AG09309 (cell line): ENCODE results near the gene LCP2.

Source experiments
- DNase-seq: peaks from one replicate; pipeline ENCODE4 v3.0.0-alpha.2; 2010; ENCODE audit warnings: low read depth
- H3K4me3 ChIP-seq: 2 replicates; pipeline ENCODE4 v1.5.1; 2011; ENCODE audit warnings: mild to moderate bottlenecking, low read depth, low read length, moderate library complexity; ENCODE audit not compliant: control insufficient read depth
- TF ChIP-seq, protein P1 (sequence below): IDR thresholded peaks from 2 replicates; pipeline ENCODE4 v1.5.1; 2011; ENCODE audit warnings: mild to moderate bottlenecking, low read depth, low read length, inconsistent platforms; ENCODE audit not compliant: insufficient read depth, control insufficient read depth; ENCODE audit errors: missing control alignments

LCP2 gene

DNA sequence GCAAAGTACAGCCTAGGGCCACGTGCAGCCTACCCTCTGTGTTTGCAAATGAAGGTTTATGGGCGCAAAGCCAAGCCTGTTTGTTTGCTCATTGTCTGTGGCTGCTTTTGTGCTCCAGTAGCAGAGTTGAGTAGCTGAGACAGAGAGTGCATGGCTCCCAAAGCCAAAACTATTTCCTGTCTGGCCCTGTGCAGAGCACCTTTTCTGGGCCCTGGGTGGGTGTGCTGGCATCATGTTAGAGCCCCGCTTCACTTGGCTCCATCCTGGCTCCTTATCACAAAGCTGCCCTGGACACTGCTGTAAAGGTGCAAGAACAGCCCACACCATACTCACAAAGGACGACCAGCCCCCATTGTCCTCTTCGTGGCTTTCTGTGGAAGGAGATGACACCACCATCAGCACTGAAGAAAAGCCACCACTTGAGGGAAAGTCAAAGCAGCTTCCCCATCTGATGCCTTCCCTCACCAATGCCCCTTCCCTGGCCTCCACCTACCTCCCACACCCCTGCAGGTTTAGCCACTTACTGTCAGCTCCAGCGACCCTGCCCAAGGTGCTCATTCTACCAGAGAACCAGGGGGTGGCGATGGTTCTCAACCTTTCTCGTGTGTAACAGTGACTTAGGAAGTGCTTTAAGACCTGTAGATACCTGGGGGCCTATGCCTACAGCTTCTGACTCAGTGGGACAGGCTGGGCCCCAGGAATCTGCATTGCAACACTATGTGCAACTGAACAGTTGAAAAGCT, 23.4 kb downstream of the LCP2 start:
- H3K4me3 ChIP-seq: no peak overlapping the region
- no peak for DNase-seq

DNA sequence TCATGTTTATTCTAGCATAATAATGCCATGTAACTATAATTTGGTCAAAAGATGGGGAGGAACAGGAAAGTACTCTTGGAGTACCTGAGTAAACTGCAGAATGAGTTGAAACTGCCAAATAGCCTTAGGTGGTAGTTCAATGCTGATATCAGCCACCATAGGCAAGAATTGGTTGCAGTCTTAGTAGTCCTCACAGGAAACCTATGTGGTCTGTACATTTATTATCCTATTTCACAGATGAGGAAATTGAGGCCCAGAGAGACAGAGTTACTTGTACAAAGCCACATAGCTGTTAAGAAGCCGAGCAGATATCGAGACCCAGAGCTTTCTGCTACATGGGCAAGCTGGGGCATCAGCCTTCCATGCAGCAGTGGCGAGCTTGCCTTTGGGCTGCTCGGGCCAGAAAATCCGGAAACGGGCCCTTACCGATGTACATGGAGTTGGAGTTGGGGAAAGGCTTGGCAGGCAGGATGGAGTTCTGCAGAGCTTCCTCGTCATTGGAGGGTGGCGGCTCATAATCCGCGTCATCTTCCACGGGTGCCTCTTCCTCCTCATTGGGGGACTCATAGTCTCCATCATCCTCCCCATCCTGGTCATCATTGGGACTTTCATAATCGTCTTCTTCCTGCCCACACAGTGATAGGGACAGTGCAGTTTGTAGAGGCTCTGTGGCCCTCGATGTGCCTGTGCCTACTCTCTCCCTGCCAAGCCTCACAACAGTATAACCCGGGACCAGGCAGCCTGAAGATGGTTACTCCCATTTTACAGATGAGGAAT, 27.1 kb downstream of the LCP2 start:
- H3K4me3 ChIP-seq: no peak overlapping the region
- no peak for DNase-seq
- TF ChIP-seq, protein P1, sequence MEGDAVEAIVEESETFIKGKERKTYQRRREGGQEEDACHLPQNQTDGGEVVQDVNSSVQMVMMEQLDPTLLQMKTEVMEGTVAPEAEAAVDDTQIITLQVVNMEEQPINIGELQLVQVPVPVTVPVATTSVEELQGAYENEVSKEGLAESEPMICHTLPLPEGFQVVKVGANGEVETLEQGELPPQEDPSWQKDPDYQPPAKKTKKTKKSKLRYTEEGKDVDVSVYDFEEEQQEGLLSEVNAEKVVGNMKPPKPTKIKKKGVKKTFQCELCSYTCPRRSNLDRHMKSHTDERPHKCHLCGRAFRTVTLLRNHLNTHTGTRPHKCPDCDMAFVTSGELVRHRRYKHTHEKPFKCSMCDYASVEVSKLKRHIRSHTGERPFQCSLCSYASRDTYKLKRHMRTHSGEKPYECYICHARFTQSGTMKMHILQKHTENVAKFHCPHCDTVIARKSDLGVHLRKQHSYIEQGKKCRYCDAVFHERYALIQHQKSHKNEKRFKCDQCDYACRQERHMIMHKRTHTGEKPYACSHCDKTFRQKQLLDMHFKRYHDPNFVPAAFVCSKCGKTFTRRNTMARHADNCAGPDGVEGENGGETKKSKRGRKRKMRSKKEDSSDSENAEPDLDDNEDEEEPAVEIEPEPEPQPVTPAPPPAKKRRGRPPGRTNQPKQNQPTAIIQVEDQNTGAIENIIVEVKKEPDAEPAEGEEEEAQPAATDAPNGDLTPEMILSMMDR: no peak

More for the DNA sequence above, 23.4 kb downstream of the LCP2 start:
- TF ChIP-seq, protein P1: peak; percentile 16

DNA sequence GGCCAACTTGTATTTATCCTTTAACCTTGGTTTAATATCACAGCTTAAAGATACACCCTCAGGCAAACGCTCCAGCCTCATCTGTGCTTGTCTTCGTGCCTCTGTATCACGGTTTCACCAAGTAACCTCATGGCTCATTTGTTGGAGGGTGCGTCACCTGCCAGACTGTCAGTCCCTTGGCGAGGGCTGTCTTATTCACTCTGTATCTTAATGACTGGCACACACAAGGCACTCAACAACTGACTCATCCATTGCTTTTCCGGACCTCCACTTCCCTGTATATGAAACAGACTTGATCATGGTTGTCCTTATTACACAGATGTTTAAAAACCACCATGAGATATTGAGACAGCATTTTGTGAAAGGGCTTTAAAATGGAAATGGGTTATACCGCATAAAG, 28.0 kb downstream of the LCP2 start:
- no peak for DNase-seq
- TF ChIP-seq, protein P1: no peak
- H3K4me3 ChIP-seq: no peak overlapping the region

DNA sequence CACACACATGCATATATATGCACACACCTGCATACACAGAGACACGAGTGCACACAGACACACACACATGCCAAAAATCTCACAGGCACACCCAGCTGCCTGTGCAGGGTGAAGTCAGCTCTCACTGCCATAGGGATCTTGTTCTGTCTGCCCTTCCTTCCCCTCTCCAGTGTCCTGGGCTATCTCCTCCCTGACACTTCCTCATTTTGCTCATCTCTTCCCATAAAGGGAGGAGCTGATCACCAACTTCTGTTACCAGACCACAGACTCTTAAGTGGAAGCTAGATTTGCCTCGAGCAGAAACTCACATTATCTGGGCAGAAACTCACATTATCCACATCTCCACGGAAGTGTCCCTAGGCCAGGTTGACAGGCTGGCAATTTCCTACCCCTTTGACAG, 28.7 kb downstream of the LCP2 start:
- H3K4me3 ChIP-seq: no peak overlapping the region
- DNase-seq: no peak
- TF ChIP-seq, protein P1: no peak

DNA sequence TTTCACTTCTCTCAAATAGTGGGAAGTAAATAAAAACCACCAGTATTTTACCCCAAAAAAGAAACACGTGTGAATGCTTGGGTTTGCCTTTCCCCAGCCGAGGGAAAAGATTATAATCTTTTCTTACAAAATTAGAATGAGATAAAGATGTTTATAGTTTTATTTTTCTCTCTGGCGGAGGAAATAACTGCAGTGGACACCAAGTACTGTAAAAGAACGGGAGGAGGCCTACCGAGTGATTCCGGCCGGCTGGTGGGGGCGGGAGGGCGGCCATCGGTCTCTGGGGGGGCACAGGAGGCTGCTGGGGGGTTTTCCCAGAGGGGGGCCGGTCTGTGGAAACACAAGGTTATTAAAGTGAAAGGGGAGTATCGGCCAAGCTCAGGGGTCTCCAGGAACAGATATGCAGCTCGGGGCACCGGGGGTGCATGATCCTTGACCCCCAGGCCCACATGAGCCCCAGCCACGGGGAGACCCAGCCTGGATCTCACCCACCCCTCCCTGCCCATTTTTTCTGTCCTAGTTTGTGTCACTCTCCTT, 29.4 kb downstream of the LCP2 start:
- no peak for DNase-seq
- H3K4me3 ChIP-seq: no peak overlapping the region
- TF ChIP-seq, protein P1: no peak

DNA sequence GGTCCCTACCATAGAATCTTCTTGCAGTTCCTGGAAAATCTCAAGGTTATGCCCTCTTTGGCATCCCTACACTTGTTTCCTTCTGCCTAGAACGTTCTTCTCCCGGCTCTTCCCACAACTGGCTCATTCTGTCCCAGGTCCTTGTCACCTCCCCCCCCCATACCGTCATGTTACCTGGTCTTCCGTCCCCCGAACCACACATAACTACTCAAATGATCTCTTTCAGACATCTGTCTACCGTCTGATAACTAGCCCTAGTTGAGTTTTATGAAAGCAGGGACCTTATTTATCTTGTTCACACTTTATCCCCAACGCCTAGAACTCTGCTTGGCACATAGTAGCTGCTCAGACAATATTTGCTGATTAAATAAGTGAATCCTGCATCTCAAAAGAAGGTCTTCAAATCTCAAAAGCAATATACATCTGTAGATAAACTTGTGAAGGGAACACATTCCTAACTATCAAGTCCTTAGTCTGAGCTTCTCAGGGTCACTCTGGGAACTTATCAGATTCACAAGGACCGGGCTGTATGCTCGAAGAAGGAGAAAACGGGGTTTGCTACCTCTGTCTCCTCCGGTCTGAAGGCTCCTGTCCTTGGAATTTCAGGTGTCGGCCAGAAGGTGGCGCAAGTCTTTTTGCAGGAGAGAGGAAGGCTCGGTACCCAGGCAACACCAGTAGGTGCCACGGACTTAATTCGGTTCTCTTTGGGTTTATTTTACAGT, 30.0 kb downstream of the LCP2 start:
- DNase-seq: peak; percentile 27
- no peak overlapping the region for H3K4me3 ChIP-seq
- TF ChIP-seq, protein P1: peak; percentile 86
